Neural cell (in vitro differentiated cells): ENCODE data around the gene MUSTN1. TPM values are rescaled to one million over a fixed set of nuclear protein-coding genes. Genes with fewer than 3 reads are reported as not detected.

Source experiments
- H2AFZ ChIP-seq: fragments of 200-600, 300-800 bp; sonication (generic), shearing (Covaris generic); 2 replicates; pipeline ENCODE4 v1.6.0; 2014; ENCODE audit warnings: low read depth, mild to moderate bottlenecking, antibody characterized with exemption, low read length, moderate library complexity
- H3F3A ChIP-seq: fragments of 200-600 bp; shearing (Covaris generic); 2 replicates; pipeline ENCODE4 v1.6.1; 2016; ENCODE audit warnings: mild to moderate bottlenecking, moderate library complexity, mixed read lengths, antibody characterized with exemption, low read length; ENCODE audit not compliant: insufficient read depth, poor library complexity, severe bottlenecking
- H3K27ac ChIP-seq: fragments of 200-600, 300-800 bp; sonication (generic), shearing (Covaris generic); 2 replicates; pipeline ENCODE4 v1.5.1; 2014; ENCODE audit warnings: mild to moderate bottlenecking, low read length, moderate library complexity
- H3K27me3 ChIP-seq: fragments of 300-800, 200-600 bp; sonication (generic), shearing (Covaris generic); 2 replicates; pipeline ENCODE4 v1.6.0; 2014; ENCODE audit warnings: mild to moderate bottlenecking, low read depth, low read length, moderate library complexity; ENCODE audit not compliant: insufficient read depth
- H3K36me3 ChIP-seq: fragments of 300-800, 200-600 bp; sonication (generic), shearing (Covaris generic); 2 replicates; pipeline ENCODE4 v1.5.1; 2014; ENCODE audit warnings: mild to moderate bottlenecking, antibody characterized with exemption, low read length, moderate library complexity; ENCODE audit not compliant: insufficient read depth
- H3K4me2 ChIP-seq: fragments of 300-800, 200-600 bp; sonication (generic), shearing (Covaris generic); 2 replicates; pipeline ENCODE4 v1.6.0; 2014; ENCODE audit warnings: mild to moderate bottlenecking, low read length
- H3K4me3 ChIP-seq: fragments of 300-800, 200-600 bp; sonication (generic), shearing (Covaris generic); 2 replicates; pipeline ENCODE4 v1.5.1; 2014; ENCODE audit warnings: mild to moderate bottlenecking, low read length, moderate library complexity
- H3K79me2 ChIP-seq: fragments of 200-600 bp; shearing (Covaris generic); replicated peaks from 2 replicates; pipeline ENCODE4 v1.6.0; 2014; ENCODE audit warnings: mild to moderate bottlenecking, low read length, moderate library complexity; ENCODE audit not compliant: insufficient read depth
- H3K9ac ChIP-seq: fragments of 300-800, 200-600 bp; sonication (generic), shearing (Covaris generic); 2 replicates; pipeline ENCODE4 v1.6.1; 2016; ENCODE audit warnings: mild to moderate bottlenecking, low read length, mixed read lengths
- H3K9me2 ChIP-seq: fragments of 200-600 bp; shearing (Covaris generic); 2 replicates; pipeline ENCODE4 v1.6.1; 2016; ENCODE audit warnings: mild to moderate bottlenecking, low read length, mixed read lengths; ENCODE audit not compliant: insufficient read depth
- H3K9me3 ChIP-seq: fragments of 200-600, 300-800 bp; sonication (generic), shearing (Covaris generic); 2 replicates; pipeline ENCODE4 v1.6.1; 2016; ENCODE audit warnings: mild to moderate bottlenecking, mixed run types, low read length, moderate library complexity, mixed read lengths
- H4K20me1 ChIP-seq: fragments of 200-600 bp; shearing (Covaris generic); 2 replicates; pipeline ENCODE4 v1.6.1; 2016; ENCODE audit warnings: mild to moderate bottlenecking, mixed run types; ENCODE audit not compliant: insufficient read depth
- EP300 ChIP-seq: fragments of 450-650 bp; conservative IDR thresholded peaks from 2 replicates; pipeline ENCODE4 v1.6.1; 2014; ENCODE audit warnings: antibody characterized with exemption, mild to moderate bottlenecking, moderate library complexity; ENCODE audit not compliant: poor library complexity, severe bottlenecking
- EZH2 ChIP-seq: fragments of 200-600, 300-800 bp; shearing (Covaris generic), sonication (generic); IDR thresholded peaks from 2 replicates; pipeline ENCODE4 v1.6.1; 2014; ENCODE audit warnings: antibody characterized with exemption, low read length, borderline replicate concordance, mild to moderate bottlenecking; ENCODE audit not compliant: insufficient read depth, poor library complexity, severe bottlenecking
- MXI1 ChIP-seq: fragments of 450-650 bp; conservative IDR thresholded peaks from 2 replicates; pipeline ENCODE4 v1.6.1; 2014; ENCODE audit warnings: antibody characterized with exemption, mild to moderate bottlenecking; ENCODE audit not compliant: poor library complexity, severe bottlenecking
- POLR2AphosphoS5 ChIP-seq: IDR thresholded peaks from 2 replicates; pipeline ENCODE4 v1.6.1; 2012
- RAD21 ChIP-seq: fragments of 450-650 bp; conservative IDR thresholded peaks from 2 replicates; pipeline ENCODE4 v1.6.1; 2014; ENCODE audit warnings: antibody characterized with exemption, mild to moderate bottlenecking, moderate library complexity
- SMC3 ChIP-seq: fragments of 450-650 bp; conservative IDR thresholded peaks from 2 replicates; pipeline ENCODE4 v1.6.1; 2014; ENCODE audit warnings: antibody characterized with exemption, mild to moderate bottlenecking, moderate library complexity; ENCODE audit not compliant: poor library complexity
- TAF1 ChIP-seq: IDR thresholded peaks from 2 replicates; pipeline ENCODE4 v1.6.1; 2012; ENCODE audit warnings: low read depth
- polyA plus RNA-seq: library from polyadenylated mRNA; depleted of rRNA; stranded (reverse); fragments of >200 nt; gene quantifications from 2 replicates; pipeline ENCODE4 v1.2.3, GENCODE V29; 2014
- TF ChIP-seq, protein P1 (sequence below): IDR thresholded peaks from 2 replicates; pipeline ENCODE4 v1.6.1; 2012; ENCODE audit warnings: borderline replicate concordance
- TF ChIP-seq, protein P2 (sequence below): fragments of 450-650 bp; IDR thresholded peaks from 2 replicates; pipeline ENCODE4 v1.5.1; 2014; ENCODE audit warnings: antibody characterized with exemption, mild to moderate bottlenecking, moderate library complexity; ENCODE audit not compliant: poor library complexity, severe bottlenecking

MUSTN1 gene
- polyA plus RNA-seq, 1 donor from 2014 or later, result not detected

DNA sequence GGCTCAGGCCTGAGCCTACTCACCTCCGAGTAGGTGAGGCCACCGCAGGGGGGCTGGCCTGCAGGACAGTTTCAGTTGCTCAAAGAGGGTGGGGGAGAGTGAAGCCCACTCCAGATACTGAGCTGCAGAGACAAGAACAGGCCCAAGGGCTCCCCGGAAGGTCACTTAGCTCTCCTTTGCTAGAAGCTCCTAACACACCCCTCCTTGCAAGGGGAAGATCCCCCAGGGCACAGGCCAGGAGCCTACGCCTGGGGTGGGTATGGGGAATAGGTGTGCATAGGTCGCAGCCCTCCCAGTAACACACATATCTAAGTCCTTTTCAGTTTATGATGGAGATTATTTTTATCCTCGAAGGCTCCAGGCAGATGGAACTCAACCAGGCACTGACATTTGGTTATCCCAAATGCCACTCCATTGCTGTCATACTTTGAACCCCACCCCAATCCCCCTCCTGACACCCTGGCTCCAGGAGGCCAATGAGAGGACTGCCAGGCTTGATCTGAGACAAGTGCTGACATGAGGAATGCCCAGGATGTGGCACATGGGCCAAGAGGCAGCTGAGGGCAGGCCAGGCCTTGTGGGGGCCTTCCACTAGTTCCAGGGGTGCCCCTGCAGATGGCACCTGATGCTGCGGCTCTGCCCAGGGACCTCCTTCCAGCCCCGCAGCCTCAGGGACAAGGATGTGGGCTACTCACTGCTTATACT is 1.1 kb upstream of the MUSTN1 start:
- H3K36me3 ChIP-seq, result peaks cover 5% of the 10 kb centered on the region

DNA sequence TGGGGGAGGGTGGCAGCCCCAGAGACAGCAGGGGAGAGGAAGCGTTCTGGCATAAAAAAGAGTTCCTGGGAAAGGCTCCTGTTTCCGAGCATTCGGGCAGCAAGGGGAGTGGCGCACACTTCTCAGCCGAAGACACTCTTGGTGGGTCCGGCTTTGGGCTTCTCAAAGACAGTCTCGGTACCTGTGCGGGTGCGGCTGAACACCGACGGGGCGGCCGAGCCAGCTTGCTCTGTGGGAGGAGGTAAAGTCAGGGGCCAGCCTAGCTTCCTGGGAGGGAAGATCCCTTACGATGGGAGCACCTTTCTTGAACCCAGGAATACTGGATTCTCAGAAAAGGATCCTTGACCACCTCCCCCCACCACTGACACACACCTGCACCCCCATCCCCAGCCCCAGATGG is 1.6 kb downstream of the MUSTN1 start:
- Histone ChIP-seq H3F3A (no peaks in the 10 kb centered on the region), H3K27me3 (no peaks in the 10 kb centered on the region), H3K4me2 (no peak overlapping the region), H2AFZ (no peak overlapping the region), H3K4me3 (no peak overlapping the region), H4K20me1 (no peaks in the 10 kb centered on the region), H3K9ac (no peak overlapping the region), H3K36me3 (peaks cover 5% of the 10 kb centered on the region), H3K9me2 (no peaks in the 10 kb centered on the region), H3K9me3 (no peaks in the 10 kb centered on the region), H3K79me2 (no peaks in the 10 kb centered on the region), H3K27ac (no peak overlapping the region)
- TF ChIP-seq MXI1, result no peak
- TF ChIP-seq, protein P1, sequence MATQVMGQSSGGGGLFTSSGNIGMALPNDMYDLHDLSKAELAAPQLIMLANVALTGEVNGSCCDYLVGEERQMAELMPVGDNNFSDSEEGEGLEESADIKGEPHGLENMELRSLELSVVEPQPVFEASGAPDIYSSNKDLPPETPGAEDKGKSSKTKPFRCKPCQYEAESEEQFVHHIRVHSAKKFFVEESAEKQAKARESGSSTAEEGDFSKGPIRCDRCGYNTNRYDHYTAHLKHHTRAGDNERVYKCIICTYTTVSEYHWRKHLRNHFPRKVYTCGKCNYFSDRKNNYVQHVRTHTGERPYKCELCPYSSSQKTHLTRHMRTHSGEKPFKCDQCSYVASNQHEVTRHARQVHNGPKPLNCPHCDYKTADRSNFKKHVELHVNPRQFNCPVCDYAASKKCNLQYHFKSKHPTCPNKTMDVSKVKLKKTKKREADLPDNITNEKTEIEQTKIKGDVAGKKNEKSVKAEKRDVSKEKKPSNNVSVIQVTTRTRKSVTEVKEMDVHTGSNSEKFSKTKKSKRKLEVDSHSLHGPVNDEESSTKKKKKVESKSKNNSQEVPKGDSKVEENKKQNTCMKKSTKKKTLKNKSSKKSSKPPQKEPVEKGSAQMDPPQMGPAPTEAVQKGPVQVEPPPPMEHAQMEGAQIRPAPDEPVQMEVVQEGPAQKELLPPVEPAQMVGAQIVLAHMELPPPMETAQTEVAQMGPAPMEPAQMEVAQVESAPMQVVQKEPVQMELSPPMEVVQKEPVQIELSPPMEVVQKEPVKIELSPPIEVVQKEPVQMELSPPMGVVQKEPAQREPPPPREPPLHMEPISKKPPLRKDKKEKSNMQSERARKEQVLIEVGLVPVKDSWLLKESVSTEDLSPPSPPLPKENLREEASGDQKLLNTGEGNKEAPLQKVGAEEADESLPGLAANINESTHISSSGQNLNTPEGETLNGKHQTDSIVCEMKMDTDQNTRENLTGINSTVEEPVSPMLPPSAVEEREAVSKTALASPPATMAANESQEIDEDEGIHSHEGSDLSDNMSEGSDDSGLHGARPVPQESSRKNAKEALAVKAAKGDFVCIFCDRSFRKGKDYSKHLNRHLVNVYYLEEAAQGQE, result no peak
- TF ChIP-seq POLR2AphosphoS5, result no peak
- TF ChIP-seq SMC3, result no peak
- TF ChIP-seq, protein P2, sequence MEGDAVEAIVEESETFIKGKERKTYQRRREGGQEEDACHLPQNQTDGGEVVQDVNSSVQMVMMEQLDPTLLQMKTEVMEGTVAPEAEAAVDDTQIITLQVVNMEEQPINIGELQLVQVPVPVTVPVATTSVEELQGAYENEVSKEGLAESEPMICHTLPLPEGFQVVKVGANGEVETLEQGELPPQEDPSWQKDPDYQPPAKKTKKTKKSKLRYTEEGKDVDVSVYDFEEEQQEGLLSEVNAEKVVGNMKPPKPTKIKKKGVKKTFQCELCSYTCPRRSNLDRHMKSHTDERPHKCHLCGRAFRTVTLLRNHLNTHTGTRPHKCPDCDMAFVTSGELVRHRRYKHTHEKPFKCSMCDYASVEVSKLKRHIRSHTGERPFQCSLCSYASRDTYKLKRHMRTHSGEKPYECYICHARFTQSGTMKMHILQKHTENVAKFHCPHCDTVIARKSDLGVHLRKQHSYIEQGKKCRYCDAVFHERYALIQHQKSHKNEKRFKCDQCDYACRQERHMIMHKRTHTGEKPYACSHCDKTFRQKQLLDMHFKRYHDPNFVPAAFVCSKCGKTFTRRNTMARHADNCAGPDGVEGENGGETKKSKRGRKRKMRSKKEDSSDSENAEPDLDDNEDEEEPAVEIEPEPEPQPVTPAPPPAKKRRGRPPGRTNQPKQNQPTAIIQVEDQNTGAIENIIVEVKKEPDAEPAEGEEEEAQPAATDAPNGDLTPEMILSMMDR, result no peak
- no peak for TF ChIP-seq TAF1
- no peak for TF ChIP-seq RAD21
- no peak for TF ChIP-seq EP300
- TF ChIP-seq EZH2, result no peak

More for the DNA sequence above, 1.1 kb upstream of the MUSTN1 start:
- no peaks in the 10 kb centered on the region for H3F3A ChIP-seq
- TF ChIP-seq TAF1 (no peak), EZH2 (no peak), RAD21 (no peak), SMC3 (no peak)
- no peak overlapping the region for H2AFZ ChIP-seq
- no peaks in the 10 kb centered on the region for H4K20me1 ChIP-seq
- H3K4me3 ChIP-seq, result no peak overlapping the region
- H3K27ac ChIP-seq, result no peak overlapping the region
- H3K79me2 ChIP-seq, result no peaks in the 10 kb centered on the region
- no peaks in the 10 kb centered on the region for H3K9me3 ChIP-seq
- no peak overlapping the region for H3K9ac ChIP-seq
- H3K4me2 ChIP-seq, result no peak overlapping the region
- H3K27me3 ChIP-seq, result no peaks in the 10 kb centered on the region
- H3K9me2 ChIP-seq, result no peaks in the 10 kb centered on the region
